Adrenal gland (tissue), 5 donors: ENCODE measurements around the gene ARHGAP26.

Source experiments
- POLR2A ChIP-seq, 2 donors: fragments of 450-650 bp; IDR thresholded peaks; one replicate each; pipeline ENCODE4 v1.6.1; 2017; ENCODE audit warnings: antibody characterized with exemption in 2 of 2, mild to moderate bottlenecking in 2 of 2, moderate library complexity in 1 of 2
- TF ChIP-seq, protein P1 (sequence below), 6 experiments: fragments of 450-650 bp in 4 of 6; fragments of 200-600 bp in 2 of 6; sonication (generic) in 1 of 6; IDR thresholded peaks; 1 replicate in 5 of 6; 2 replicates in 1 of 6; pipeline versions ENCODE4 v1.5.1 to v1.8.0; 2016 to 2021; ENCODE audit warnings: antibody characterized with exemption in 6 of 6, mild to moderate bottlenecking in 2 of 6, moderate library complexity in 1 of 6
- donor health status: DM: no; HTN: no; CAD: no.

DNA sequence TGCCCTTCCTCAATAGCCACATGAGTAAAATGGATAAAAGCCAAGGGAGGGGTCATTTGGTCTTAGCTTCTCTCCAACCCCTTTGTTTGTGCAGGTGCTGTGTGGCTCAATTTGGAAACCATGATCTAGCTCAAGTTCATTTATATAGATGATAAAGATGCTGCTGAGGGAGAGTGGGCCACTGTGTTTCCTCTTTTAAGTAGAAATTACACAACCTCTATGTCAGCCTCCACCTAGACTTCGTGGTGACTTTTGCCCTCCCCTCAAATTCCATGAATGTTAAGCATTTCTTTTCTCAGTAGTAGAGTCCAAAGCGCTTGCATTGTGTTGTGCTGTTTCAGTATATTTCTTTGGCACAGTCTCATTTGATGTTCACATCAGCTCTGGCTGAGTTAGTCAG is 241.4 kb downstream of the ARHGAP26 start:
- TF ChIP-seq, protein P1, sequence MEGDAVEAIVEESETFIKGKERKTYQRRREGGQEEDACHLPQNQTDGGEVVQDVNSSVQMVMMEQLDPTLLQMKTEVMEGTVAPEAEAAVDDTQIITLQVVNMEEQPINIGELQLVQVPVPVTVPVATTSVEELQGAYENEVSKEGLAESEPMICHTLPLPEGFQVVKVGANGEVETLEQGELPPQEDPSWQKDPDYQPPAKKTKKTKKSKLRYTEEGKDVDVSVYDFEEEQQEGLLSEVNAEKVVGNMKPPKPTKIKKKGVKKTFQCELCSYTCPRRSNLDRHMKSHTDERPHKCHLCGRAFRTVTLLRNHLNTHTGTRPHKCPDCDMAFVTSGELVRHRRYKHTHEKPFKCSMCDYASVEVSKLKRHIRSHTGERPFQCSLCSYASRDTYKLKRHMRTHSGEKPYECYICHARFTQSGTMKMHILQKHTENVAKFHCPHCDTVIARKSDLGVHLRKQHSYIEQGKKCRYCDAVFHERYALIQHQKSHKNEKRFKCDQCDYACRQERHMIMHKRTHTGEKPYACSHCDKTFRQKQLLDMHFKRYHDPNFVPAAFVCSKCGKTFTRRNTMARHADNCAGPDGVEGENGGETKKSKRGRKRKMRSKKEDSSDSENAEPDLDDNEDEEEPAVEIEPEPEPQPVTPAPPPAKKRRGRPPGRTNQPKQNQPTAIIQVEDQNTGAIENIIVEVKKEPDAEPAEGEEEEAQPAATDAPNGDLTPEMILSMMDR (IDR thresholded peaks at IDR 0.05) = no peak
- TF ChIP-seq POLR2A (IDR thresholded peaks at IDR 0.05) = no peak
